Embryonic facial prominence (tissue), 1 donor: ENCODE data around the gene TMEM80.
"Not testable (repeated sequence)": the region's sequence is repeated elsewhere in the genome, so short reads cannot be mapped to it uniquely, and the experiment has no call there.

Experiments
- DNase-seq: peaks from one replicate; pipeline ENCODE4 v3.0.0-alpha.2; 2016; ENCODE audit errors: extremely low spot score

TMEM80 gene

GRCh38 chr11:695538-696248 lies at the start of gene TMEM80:
TMEM80 (plus strand) TSS chr11:695816; CDS start chr11:695828, 12 bp downstream.
- peak; percentile 96 for DNase-seq

- no peak for DNase-seq
These were observed 49.4 kb upstream of the TMEM80 start for GRCh38 chr11:646214-646613.

GRCh38 chr11:647672-648158 lies 47.9 kb upstream of the TMEM80 start:
- DNase-seq: not testable (repeated sequence)

GRCh38 chr11:650482-650881 lies 45.1 kb upstream of the TMEM80 start:
- DNase-seq: no peak

GRCh38 chr11:653136-653535 lies 42.5 kb upstream of the TMEM80 start:
- DNase-seq: not testable (repeated sequence)

- no peak for DNase-seq
These were observed 41.8 kb upstream of the TMEM80 start for GRCh38 chr11:653837-654236.

- DNase-seq: not testable (repeated sequence)
These were observed 41.2 kb upstream of the TMEM80 start for GRCh38 chr11:654444-654843.

- DNase-seq: no peak
These were observed 40.4 kb upstream of the TMEM80 start for GRCh38 chr11:655036-655726.

GRCh38 chr11:656426-656825 lies 39.2 kb upstream of the TMEM80 start:
- DNase-seq: no peak

- DNase-seq: no peak
These were observed 38.8 kb upstream of the TMEM80 start for GRCh38 chr11:656866-657265.

- no peak for DNase-seq
These were observed 37.9 kb upstream of the TMEM80 start for GRCh38 chr11:657691-658126.

- no peak for DNase-seq
These were observed 36.0 kb upstream of the TMEM80 start for GRCh38 chr11:659532-660085.

GRCh38 chr11:660281-660680 lies 35.3 kb upstream of the TMEM80 start:
- DNase-seq: no peak

- no peak for DNase-seq
These were observed 34.8 kb upstream of the TMEM80 start for GRCh38 chr11:660681-661444.

- DNase-seq: no peak
These were observed 32.8 kb upstream of the TMEM80 start for GRCh38 chr11:662689-663274.

GRCh38 chr11:665062-665703 lies 30.4 kb upstream of the TMEM80 start:
- no peak for DNase-seq

GRCh38 chr11:665704-666281 lies 29.8 kb upstream of the TMEM80 start:
- DNase-seq: no peak

- no peak for DNase-seq
These were observed 21.8 kb upstream of the TMEM80 start for GRCh38 chr11:673866-674265.

- no peak for DNase-seq
These were observed 21.2 kb upstream of the TMEM80 start for GRCh38 chr11:674406-674805.

- no peak for DNase-seq
These were observed 17.3 kb upstream of the TMEM80 start for GRCh38 chr11:678297-678696.
